HL-60 (cell line): ENCODE data around the gene CEBPE.

Experiments
- CTCF ChIP-seq: IDR thresholded peaks from one replicate; pipeline ENCODE4 v1.5.1; 2011; ENCODE audit warnings: low read length, control low read depth, inconsistent platforms; ENCODE audit not compliant: insufficient read depth
- GABPA ChIP-seq: IDR thresholded peaks from 2 replicates; pipeline ENCODE4 v1.6.1; 2012; ENCODE audit warnings: low read depth
- POLR2AphosphoS5 ChIP-seq: IDR thresholded peaks from 2 replicates; pipeline ENCODE4 v1.6.1; 2012; ENCODE audit warnings: low read depth
- REST ChIP-seq: IDR thresholded peaks from 2 replicates; pipeline ENCODE4 v1.6.1; 2012; ENCODE audit warnings: low read depth; ENCODE audit not compliant: insufficient replicate concordance
- SPI1 ChIP-seq: IDR thresholded peaks from 2 replicates; pipeline ENCODE4 v1.6.1; 2012; ENCODE audit warnings: low read depth, mild to moderate bottlenecking, borderline replicate concordance

- TF ChIP-seq CTCF (no peak), GABPA (no peak), POLR2AphosphoS5 (no peak), REST (no peak), SPI1 (no peak)
Observed at GRCh38 chr14:23145794-23146350, 26.8 kb upstream of the CEBPE start.
